GM12801 (cell line): ENCODE data around the gene MPL.

Experiments
- TF ChIP-seq, protein P1 (sequence below): IDR thresholded peaks from one replicate; pipeline ENCODE4 v1.5.1; 2011; ENCODE audit warnings: control low read depth; ENCODE audit not compliant: insufficient read length; ENCODE audit errors: extremely low read depth

MPL gene

DNA sequence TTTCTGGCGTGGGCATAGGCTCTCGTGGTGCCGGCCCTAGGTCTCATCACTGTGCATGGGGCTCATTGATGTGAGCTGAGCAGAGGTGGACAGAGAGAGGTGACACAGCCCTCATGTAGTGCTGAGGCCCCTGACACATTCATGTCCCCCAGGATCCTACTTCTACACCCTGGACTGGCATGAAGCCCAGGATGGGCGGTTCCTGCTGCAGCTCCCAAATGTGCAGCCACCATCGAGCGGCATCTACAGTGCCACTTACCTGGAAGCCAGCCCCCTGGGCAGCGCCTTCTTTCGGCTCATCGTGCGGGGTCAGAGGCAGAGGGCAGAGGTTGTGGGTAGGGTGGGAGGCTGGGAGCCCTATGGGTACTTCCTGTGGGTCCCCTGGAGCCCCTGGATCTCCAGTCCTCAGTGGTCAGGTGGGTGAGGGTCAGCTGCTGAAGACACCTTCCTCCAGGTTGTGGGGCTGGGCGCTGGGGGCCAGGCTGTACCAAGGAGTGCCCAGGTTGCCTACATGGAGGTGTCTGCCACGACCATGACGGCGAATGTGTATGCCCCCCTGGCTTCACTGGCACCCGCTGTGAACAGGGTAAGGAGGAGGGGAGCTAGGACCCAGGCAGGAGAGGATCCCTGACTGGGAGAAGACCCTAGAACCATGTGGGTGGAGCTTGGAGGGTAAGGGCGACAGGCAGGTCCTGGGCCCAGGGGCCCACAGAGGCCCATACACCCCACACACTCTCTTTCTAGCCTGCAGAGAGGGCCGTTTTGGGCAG lies 30.7 kb upstream of the MPL start:
- TF ChIP-seq, protein P1, sequence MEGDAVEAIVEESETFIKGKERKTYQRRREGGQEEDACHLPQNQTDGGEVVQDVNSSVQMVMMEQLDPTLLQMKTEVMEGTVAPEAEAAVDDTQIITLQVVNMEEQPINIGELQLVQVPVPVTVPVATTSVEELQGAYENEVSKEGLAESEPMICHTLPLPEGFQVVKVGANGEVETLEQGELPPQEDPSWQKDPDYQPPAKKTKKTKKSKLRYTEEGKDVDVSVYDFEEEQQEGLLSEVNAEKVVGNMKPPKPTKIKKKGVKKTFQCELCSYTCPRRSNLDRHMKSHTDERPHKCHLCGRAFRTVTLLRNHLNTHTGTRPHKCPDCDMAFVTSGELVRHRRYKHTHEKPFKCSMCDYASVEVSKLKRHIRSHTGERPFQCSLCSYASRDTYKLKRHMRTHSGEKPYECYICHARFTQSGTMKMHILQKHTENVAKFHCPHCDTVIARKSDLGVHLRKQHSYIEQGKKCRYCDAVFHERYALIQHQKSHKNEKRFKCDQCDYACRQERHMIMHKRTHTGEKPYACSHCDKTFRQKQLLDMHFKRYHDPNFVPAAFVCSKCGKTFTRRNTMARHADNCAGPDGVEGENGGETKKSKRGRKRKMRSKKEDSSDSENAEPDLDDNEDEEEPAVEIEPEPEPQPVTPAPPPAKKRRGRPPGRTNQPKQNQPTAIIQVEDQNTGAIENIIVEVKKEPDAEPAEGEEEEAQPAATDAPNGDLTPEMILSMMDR, result no peak

DNA sequence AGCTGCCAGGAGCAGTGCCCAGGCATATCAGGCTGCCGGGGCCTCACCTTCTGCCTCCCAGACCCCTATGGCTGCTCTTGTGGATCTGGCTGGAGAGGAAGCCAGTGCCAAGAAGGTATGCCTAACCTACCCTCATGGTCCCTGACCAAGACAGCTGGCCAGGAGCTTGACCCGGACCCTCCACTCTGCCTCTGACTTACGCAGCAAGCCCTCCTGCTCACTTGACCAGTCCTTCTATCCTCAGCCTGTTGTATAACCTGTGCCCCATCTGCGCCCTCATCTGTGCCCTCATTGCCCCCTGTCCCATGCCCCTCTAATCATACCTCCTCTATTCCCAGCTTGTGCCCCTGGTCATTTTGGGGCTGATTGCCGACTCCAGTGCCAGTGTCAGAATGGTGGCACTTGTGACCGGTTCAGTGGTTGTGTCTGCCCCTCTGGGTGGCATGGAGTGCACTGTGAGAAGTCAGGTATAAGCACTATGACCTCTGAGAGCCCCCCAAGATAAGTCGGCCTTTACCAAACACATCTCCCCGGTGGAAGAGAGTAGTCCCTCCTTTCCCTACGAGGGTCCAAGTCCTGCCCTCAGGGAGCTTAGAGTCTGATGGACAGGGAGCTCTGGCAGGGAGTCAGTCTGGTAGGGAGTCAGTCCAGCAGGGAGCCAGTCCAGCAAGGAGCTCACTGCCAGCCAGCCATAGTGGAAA lies 30.0 kb upstream of the MPL start:
- TF ChIP-seq, protein P1, result no peak

DNA sequence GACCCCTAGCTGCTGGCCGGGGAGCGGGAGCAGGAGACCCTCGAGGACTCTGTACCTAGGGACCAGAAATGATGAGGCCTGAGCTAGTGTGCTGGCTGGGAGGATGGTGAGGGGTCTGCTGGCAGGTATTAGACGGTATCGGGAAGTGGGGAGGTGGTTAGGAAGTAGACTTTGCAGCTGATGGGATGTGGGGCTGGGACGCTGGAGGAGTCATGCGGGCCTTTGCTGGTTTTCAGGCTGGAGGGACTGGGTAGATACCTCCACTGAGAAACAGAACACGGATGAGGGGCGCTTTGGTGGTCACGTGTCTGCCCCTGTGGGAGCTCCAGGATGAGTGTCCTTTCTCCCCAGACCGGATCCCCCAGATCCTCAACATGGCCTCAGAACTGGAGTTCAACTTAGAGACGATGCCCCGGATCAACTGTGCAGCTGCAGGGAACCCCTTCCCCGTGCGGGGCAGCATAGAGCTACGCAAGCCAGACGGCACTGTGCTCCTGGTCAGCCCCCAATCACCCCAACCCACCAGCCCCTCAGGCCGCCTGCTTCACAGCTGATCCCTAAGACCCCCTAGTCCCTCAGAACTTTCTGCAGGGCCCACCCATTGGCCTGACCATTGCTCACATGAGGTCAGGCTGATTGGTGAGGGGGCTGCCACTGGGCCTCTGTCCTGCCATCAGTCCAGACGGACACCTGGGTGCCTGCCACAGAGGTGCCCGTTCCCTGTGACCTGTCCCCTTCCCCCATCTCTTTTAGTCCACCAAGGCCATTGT lies 28.8 kb upstream of the MPL start:
- TF ChIP-seq, protein P1, result no peak

DNA sequence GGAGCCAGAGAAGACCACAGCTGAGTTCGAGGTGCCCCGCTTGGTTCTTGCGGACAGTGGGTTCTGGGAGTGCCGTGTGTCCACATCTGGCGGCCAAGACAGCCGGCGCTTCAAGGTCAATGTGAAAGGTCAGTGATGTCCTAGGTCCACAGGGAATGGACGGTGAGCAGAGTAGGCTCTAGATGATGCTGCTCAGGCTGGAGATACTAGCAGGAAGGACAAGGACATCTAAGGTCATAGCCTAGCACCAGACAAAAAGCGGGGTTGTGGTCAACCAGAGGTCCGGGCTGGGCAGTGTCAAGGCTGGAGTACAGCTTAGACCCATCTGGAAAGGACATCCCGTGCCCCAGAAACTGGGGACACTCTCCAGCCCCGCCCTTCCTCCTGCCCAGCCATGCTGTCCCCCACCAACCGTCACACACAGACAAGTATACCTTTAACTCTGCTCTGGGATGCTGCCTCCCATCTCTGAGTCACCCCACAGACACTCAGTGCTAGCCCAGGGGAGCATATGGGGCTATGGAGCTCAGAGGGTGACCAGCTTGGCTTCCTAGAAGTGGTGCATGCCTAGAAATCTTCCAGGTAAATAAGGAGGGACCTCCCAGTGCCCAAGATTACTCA lies 28.1 kb upstream of the MPL start:
- TF ChIP-seq, protein P1, result no peak

DNA sequence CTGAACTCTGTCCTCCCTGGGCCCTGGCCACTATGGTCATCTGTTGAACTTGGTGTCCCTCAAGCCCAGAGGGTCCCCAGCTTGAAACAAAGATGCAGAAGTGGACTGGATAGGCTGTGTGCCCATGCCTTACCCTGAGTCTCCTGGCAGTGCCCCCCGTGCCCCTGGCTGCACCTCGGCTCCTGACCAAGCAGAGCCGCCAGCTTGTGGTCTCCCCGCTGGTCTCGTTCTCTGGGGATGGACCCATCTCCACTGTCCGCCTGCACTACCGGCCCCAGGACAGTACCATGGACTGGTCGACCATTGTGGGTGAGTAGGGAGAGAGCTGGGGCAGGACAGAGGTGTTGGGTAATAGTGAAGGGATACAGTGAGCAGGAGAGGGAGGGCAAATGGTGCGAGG lies 26.1 kb upstream of the MPL start:
- TF ChIP-seq, protein P1, result no peak

DNA sequence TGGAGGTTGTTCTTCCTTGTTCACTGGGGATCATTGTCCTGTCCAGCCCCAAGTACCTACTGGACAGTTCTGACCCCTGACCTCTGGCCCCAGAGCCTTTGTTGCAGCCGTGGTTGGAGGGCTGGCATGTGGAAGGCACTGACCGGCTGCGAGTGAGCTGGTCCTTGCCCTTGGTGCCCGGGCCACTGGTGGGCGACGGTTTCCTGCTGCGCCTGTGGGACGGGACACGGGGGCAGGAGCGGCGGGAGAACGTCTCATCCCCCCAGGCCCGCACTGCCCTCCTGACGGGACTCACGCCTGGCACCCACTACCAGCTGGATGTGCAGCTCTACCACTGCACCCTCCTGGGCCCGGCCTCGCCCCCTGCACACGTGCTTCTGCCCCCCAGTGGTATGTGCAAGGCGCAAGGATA lies 25.4 kb upstream of the MPL start:
- TF ChIP-seq, protein P1, result no peak
